ENCODE results near the gene COMP. TPM values are rescaled to one million over a fixed set of nuclear protein-coding genes. Genes with fewer than 3 reads are reported as not detected.

COMP gene
- total RNA-seq, 1 experiment from 2014 or later = 0.69 TPM

DNA sequence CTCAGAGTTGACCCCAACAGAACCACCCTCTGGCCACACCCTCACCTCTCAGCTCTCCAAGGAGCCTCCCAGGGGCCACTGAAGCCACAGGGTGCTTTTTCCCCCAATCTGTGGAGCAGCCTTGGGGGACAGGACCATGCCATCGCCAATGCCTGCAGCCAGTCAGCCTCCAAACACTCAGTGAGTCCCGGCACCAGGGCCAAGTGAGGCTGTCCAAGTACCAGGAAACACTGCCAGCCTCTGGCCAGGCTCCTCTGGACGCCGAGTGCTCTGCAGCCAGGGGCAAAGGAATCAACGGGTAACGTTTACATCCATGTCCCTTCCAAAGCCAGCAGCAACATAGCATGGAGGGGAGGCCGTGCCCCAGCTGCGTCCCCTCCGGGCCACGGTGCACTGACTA, 9.5 kb upstream of the COMP start:
- in situ Hi-C loops (cut with HindIII; ENCODE audit: low pct_unique_long_range_greater_than_20kb, low sequenced_read_pairs) (no loop called here), intact Hi-C loops (cut with micrococcal nuclease; ENCODE audit: unreplicated experiment) (no loop called here)
- Histone ChIP-seq H3K36me3 (ENCODE audit: control insufficient read depth, insufficient read depth, low read length) (no peaks in the 10 kb centered on the region), H3K9me3 (ENCODE audit: control insufficient read depth, insufficient read depth, low read depth, low read length) (no peaks in the 10 kb centered on the region), H3K27me3 (ENCODE audit: control insufficient read depth, insufficient read depth, low read length) (no peaks in the 10 kb centered on the region), H3K4me3 (ENCODE audit: low read depth in 2 of 2, low read length in 2 of 2) (no peak overlapping the region), H3K27ac (ENCODE audit: low read length) (no peak overlapping the region), H3K4me1 (ENCODE audit: control insufficient read depth, insufficient read depth, low read length) (no peaks in the 10 kb centered on the region)
- ATAC-seq (no peak), DNase-seq (ENCODE audit: low read depth, low spot score) (no peak)
- CTCF ChIA-PET = interaction anchor here (0.5 to 0.6 kb wide), 2 partner anchors 79 to 1057 kb away, joined by 3 to 5 read pairs; no protein-coding TSS in a partner anchor
- POLR2A ChIA-PET = no interaction called here
- BruUV-seq (replicated peaks) = no TSS peak
- TF ChIP-seq POLR2AphosphoS5 (IDR thresholded peaks at IDR 0.05; ENCODE audit: low read depth, low read length) (no peak), TCF7L2 (IDR thresholded peaks at IDR 0.05; ENCODE audit: low read depth, low read length) (no peak), SIN3A (IDR thresholded peaks at IDR 0.05; ENCODE audit: borderline replicate concordance, insufficient read depth, low read depth, low read length) (no peak)
- TF ChIP-seq, protein P1, sequence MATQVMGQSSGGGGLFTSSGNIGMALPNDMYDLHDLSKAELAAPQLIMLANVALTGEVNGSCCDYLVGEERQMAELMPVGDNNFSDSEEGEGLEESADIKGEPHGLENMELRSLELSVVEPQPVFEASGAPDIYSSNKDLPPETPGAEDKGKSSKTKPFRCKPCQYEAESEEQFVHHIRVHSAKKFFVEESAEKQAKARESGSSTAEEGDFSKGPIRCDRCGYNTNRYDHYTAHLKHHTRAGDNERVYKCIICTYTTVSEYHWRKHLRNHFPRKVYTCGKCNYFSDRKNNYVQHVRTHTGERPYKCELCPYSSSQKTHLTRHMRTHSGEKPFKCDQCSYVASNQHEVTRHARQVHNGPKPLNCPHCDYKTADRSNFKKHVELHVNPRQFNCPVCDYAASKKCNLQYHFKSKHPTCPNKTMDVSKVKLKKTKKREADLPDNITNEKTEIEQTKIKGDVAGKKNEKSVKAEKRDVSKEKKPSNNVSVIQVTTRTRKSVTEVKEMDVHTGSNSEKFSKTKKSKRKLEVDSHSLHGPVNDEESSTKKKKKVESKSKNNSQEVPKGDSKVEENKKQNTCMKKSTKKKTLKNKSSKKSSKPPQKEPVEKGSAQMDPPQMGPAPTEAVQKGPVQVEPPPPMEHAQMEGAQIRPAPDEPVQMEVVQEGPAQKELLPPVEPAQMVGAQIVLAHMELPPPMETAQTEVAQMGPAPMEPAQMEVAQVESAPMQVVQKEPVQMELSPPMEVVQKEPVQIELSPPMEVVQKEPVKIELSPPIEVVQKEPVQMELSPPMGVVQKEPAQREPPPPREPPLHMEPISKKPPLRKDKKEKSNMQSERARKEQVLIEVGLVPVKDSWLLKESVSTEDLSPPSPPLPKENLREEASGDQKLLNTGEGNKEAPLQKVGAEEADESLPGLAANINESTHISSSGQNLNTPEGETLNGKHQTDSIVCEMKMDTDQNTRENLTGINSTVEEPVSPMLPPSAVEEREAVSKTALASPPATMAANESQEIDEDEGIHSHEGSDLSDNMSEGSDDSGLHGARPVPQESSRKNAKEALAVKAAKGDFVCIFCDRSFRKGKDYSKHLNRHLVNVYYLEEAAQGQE (IDR thresholded peaks at IDR 0.05; ENCODE audit: insufficient read depth in 1 of 2, low read depth in 2 of 2, low read length in 1 of 2) = no peak

DNA sequence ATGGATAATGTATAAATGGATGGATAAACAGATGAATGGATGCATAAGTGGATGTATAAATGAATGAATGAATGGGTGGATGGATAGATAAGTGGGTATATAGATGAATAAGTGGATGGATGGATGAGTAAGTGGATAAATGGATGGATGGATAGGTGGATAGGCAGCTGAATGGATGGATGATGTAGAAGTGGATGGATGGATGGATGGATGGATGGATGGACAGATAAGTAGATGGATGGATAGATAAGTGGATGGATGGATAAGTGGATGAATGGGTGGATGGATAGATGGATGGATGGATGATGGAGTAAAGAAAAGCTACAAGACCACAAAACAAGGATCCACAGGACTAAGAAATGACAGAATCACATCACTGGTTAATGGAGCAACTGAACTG, 9.0 kb upstream of the COMP start:
- Histone ChIP-seq H3K4me1 (ENCODE audit: control insufficient read depth, insufficient read depth, low read length) (no peaks in the 10 kb centered on the region), H3K36me3 (ENCODE audit: control insufficient read depth, insufficient read depth, low read length) (no peaks in the 10 kb centered on the region), H3K27ac (ENCODE audit: low read length) (no peak overlapping the region), H3K4me3 (ENCODE audit: low read depth in 2 of 2, low read length in 2 of 2) (no peak overlapping the region), H3K9me3 (ENCODE audit: control insufficient read depth, insufficient read depth, low read depth, low read length) (no peaks in the 10 kb centered on the region), H3K27me3 (ENCODE audit: control insufficient read depth, insufficient read depth, low read length) (no peaks in the 10 kb centered on the region)
- no TSS peak for BruUV-seq (replicated peaks)
- intact Hi-C loops (cut with micrococcal nuclease; ENCODE audit: unreplicated experiment) (no loop called here), in situ Hi-C loops (cut with HindIII; ENCODE audit: low pct_unique_long_range_greater_than_20kb, low sequenced_read_pairs) (no loop called here)
- ATAC-seq = no peak
- ChIA-PET POLR2A (no interaction called here), CTCF (no interaction called here)
- TF ChIP-seq SIN3A (IDR thresholded peaks at IDR 0.05; ENCODE audit: borderline replicate concordance, insufficient read depth, low read depth, low read length) = no peak
- TF ChIP-seq, protein P2, sequence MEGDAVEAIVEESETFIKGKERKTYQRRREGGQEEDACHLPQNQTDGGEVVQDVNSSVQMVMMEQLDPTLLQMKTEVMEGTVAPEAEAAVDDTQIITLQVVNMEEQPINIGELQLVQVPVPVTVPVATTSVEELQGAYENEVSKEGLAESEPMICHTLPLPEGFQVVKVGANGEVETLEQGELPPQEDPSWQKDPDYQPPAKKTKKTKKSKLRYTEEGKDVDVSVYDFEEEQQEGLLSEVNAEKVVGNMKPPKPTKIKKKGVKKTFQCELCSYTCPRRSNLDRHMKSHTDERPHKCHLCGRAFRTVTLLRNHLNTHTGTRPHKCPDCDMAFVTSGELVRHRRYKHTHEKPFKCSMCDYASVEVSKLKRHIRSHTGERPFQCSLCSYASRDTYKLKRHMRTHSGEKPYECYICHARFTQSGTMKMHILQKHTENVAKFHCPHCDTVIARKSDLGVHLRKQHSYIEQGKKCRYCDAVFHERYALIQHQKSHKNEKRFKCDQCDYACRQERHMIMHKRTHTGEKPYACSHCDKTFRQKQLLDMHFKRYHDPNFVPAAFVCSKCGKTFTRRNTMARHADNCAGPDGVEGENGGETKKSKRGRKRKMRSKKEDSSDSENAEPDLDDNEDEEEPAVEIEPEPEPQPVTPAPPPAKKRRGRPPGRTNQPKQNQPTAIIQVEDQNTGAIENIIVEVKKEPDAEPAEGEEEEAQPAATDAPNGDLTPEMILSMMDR (IDR thresholded peaks at IDR 0.05) = no peak
- no peak for TF ChIP-seq POLR2AphosphoS5 (IDR thresholded peaks at IDR 0.05; ENCODE audit: low read depth, low read length)
- TF ChIP-seq, protein P1 (IDR thresholded peaks at IDR 0.05; ENCODE audit: insufficient read depth in 1 of 2, low read depth in 2 of 2, low read length in 1 of 2) = no peak
- TF ChIP-seq TCF7L2 (IDR thresholded peaks at IDR 0.05; ENCODE audit: low read depth, low read length) = no peak
- DNase-seq (ENCODE audit: low read depth, low spot score) = no peak
